Naive thymus-derived CD4-positive, alpha-beta T cell (primary cell): ENCODE results near the gene RSU1. TPM values are rescaled to one million over a fixed set of nuclear protein-coding genes. Genes with fewer than 3 reads are reported as not detected.

Source experiments
- ATAC-seq: fragments of 150-1000 bp; cut with Tn5 transposase; 2 replicates; pipeline ENCODE4 v1.10.0; 2021; ENCODE audit warnings: mild to moderate bottlenecking, moderate library complexity
- CTCF ChIA-PET: fragments of 350-600 bp; sonication (Branson Sonifier 250); formaldehyde crosslinking; loops from one replicate; lab custom pipeline; 2021; ENCODE audit warnings: antibody characterized with exemption; lab: Charles Lee
- POLR2A ChIA-PET: fragments of 350-600 bp; sonication (Branson Sonifier 250); formaldehyde crosslinking; loops from one replicate; lab custom pipeline; 2021; ENCODE audit warnings: antibody characterized with exemption, inconsistent platforms; lab: Charles Lee
- DNase-seq, 9 donors: peaks; one replicate each; pipeline versions ENCODE4 v3.0.0 to v3.0.0-alpha.2; 2020 to 2022; ENCODE audit warnings: mixed read lengths in 1 of 9
- H3K27ac ChIP-seq: one replicate; pipeline ENCODE4 v1.7.0; 2013; ENCODE audit warnings: mild to moderate bottlenecking, low read depth, low read length, moderate library complexity
- H3K27me3 ChIP-seq, 2 donors: one replicate each; pipeline ENCODE4 v1.7.0; 2013; ENCODE audit warnings: low read length in 2 of 2, mild to moderate bottlenecking in 2 of 2, moderate library complexity in 2 of 2; ENCODE audit not compliant: control insufficient read depth in 2 of 2, insufficient read depth in 2 of 2
- H3K36me3 ChIP-seq, 3 experiments: 1 replicate in 2 of 3; 2 replicates in 1 of 3; pipeline ENCODE4 v1.7.0; 2013; ENCODE audit warnings: low read length in 3 of 3, mild to moderate bottlenecking in 3 of 3, moderate library complexity in 1 of 3; ENCODE audit not compliant: insufficient read depth in 3 of 3, control insufficient read depth in 2 of 3
- H3K4me1 ChIP-seq, 2 donors: one replicate each; pipeline ENCODE4 v1.7.0; 2013; ENCODE audit warnings: low read length in 2 of 2, mild to moderate bottlenecking in 2 of 2, moderate library complexity in 1 of 2; ENCODE audit not compliant: control insufficient read depth in 2 of 2, insufficient read depth in 2 of 2
- H3K4me3 ChIP-seq: 2 replicates; pipeline ENCODE4 v1.7.0; 2013; ENCODE audit warnings: mild to moderate bottlenecking, low read length
- H3K9me3 ChIP-seq, 3 experiments: 1 replicate in 2 of 3; 2 replicates in 1 of 3; pipeline ENCODE4 v1.7.0; 2013; ENCODE audit warnings: low read length in 3 of 3; ENCODE audit not compliant: control insufficient read depth in 2 of 3
- H3K27ac Mint-ChIP-seq, 9 donors: one replicate each; pipeline ENCODE4 v1.8.0; 2020 to 2022; ENCODE audit warnings: mixed read lengths in 9 of 9, mild to moderate bottlenecking in 8 of 9, moderate library complexity in 5 of 9, inconsistent platforms in 2 of 9
- H3K27me3 Mint-ChIP-seq, 5 donors: one replicate each; pipeline ENCODE4 v1.8.0; 2021 to 2022; ENCODE audit warnings: mixed read lengths in 5 of 5, mild to moderate bottlenecking in 1 of 5
- H3K36me3 Mint-ChIP-seq, 5 donors: one replicate each; pipeline ENCODE4 v1.8.0; 2020 to 2022; ENCODE audit warnings: mixed read lengths in 5 of 5, mild to moderate bottlenecking in 3 of 5, inconsistent platforms in 1 of 5
- H3K4me1 Mint-ChIP-seq, 7 donors: one replicate each; pipeline ENCODE4 v1.8.0; 2020 to 2022; ENCODE audit warnings: mixed read lengths in 7 of 7, mild to moderate bottlenecking in 3 of 7, inconsistent platforms in 1 of 7
- H3K4me3 Mint-ChIP-seq, 10 donors: one replicate each; pipeline ENCODE4 v1.8.0; 2020 to 2022; ENCODE audit warnings: mild to moderate bottlenecking in 10 of 10, mixed read lengths in 10 of 10, moderate library complexity in 6 of 10, inconsistent platforms in 2 of 10
- H3K9me3 Mint-ChIP-seq, 11 donors: one replicate each; pipeline ENCODE4 v1.8.0; 2020 to 2022; ENCODE audit warnings: mixed read lengths in 11 of 11, mild to moderate bottlenecking in 4 of 11, inconsistent platforms in 1 of 11, moderate library complexity in 1 of 11
- intact Hi-C, 2 donors: fragments of 100-400 bp; cut with micrococcal nuclease; formaldehyde crosslinking; loops; one replicate each; pipeline ENCODE4 v1.15.1; 2023
- polyA plus RNA-seq, 2 donors: library from polyadenylated mRNA; unstranded; fragments of 300-500 nt; fragmentation: Illumina TruSeq; gene quantifications; one replicate each; pipeline ENCODE4 v1.2.3, GENCODE V29; 2021
- total RNA-seq, 6 experiments: library from RNA in 5 of 6; stranded (reverse) in 5 of 6; gene quantifications; 1 replicate in 5 of 6; 2 replicates in 1 of 6; pipeline ENCODE4 v1.2.3 and lab custom pipeline; 2021 to 2026

RSU1 gene
- total and polyA plus RNA-seq, 7 experiments from 2014 or later: 36.1 to 108 (median 50.4) TPM

DNA sequence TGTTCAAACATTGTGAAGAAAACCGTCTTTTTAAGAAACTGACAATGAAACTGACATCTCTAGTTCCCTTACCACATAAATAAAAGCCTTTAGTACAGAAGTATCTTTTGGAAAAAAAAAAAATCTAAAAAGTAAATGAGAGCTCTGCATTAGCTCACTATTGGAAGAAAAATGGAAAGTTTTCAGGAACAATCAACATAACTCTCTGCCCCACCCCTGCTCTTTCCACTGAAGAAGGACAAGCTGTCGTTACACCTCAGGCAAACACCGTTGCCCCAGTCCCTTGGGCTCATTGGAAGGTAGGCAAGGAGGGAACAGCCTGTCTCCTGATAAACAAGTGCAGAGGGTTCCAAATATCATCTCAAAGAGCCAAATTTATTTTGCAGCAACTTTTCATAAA is 273.1 kb downstream of the RSU1 start:
- DNase-seq (no peak), ATAC-seq (no peak)
- Mint-ChIP-seq H3K4me3 (no peak overlapping the region), H3K4me1 (peaks cover 0 to 6% (median 0%) of the 10 kb centered on the region in 7 donors), H3K27me3 (peaks cover 16 to 50% (median 40%) of the 10 kb centered on the region in 5 donors), H3K36me3 (no peaks in the 10 kb centered on the region), H3K27ac (no peak overlapping the region), H3K9me3 (no peaks in the 10 kb centered on the region)
- POLR2A ChIA-PET: no interaction called here
- Histone ChIP-seq H3K4me1 (no peaks in the 10 kb centered on the region), H3K4me3 (no peak overlapping the region), H3K27ac (no peak overlapping the region), H3K9me3 (no peaks in the 10 kb centered on the region), H3K36me3 (no peaks in the 10 kb centered on the region), H3K27me3 (no peaks in the 10 kb centered on the region)
- intact Hi-C loops: loop anchor here in 1 of 2 donors (2.0 kb wide), 1 partner anchor 641 kb away; no protein-coding TSS in a partner anchor
- CTCF ChIA-PET: no interaction called here
